ENCODE data around the gene MYO15A.

Gene MYO15A

DNA sequence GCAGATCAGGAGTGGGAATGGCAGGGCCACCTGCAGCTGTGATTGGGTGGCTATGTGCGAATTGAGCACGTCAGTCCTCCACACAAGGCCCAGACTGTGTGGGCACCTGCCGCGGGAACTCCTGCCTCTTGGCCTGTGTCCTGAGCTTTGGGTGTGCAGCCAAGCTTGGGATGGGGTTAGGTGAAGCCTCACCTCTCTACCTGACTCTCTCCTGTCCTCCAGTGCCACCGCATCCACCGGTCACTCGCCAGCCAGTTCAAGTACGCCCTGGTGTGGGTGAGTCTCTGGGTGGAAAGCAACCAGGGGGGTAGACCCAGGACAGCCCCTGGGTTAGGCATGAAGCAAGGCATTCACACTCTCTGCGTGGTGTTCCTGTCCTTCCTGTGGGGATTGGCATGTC, 2.3 kb upstream of the MYO15A start:
- no peak for DNase-seq

DNA sequence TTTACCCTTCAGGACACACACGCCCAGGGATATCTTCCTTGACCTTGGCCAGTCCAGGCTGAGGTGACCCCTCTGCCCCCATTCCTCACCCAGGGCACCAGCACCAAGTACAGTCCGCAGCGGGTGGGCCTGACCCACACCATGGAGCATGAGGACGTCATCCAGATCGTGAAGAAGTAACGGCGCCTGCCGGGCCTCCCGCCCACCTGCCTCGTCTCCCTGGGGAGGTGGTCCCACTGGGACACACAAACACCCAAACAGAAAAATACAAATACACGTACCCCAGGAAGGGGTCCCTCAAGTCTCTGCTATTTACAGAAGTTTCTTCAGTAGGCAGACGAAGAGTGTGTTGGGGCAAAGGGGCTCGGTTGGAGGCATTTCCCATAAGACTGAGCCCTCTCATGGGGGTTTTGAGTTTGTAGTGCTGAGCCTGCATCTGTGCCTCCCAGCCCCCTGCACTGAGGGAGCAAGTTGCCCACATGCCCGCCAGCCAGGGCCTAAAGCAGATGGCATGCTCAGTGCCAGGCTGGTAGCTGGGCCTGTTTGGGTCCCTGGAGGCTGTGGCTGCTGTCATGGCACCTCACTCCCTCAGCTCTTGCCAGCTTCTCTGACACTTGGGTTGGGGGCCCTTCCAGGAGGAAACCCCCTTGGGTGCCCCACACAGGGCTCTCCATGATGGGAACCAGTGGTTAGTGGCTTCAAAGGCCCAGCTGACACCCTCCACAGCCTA, 1.3 kb upstream of the MYO15A start:
- DNase-seq, result no peak

DNA sequence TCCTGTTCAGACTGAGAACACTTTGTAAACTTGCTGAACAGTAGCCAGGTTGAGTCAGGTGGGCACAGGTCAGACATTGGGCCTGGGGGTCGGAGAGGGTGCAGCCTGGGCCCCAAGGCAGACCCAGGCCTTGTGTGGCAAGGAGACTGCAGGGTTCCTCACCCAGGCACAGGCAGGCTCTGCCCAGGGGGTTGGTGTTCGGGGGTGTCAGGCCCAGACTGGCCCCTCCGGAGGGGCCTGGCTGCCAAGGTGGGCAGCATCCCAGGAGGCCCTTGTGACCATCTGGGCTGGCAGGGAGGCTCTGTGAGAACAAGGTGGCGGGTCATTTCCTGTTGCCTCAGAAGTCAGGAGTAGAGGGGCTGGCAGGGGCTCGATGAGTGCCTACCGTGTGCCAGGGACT, 585 bp upstream of the MYO15A start:
- DNase-seq, result no peak

DNA sequence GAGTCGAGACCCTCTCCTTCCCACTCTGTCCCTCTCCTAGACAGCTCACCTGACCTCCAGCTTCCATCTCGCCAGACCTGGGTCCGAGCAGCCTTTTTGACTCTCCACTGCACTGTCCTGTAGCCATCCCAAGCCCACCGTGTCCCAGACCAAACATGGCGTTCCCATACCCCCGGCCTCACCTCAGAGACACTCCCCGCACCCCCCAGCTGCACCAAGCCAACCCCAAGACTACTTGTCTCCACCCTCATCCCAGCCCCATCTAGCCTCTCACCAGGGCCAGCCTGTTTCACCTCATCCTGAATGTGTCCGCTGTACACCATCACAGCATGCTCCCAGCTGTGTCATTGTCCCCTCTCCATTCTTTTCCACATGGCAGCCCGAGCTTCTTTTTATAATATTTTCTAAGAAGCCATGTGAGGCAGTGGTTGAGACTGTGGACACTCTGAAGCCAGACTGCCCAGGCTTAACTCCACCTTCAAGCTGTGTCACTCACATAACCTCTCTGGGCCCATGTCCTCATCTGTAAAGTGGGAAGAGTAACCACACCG, 1.5 kb downstream of the MYO15A start:
- no peak for DNase-seq

DNA sequence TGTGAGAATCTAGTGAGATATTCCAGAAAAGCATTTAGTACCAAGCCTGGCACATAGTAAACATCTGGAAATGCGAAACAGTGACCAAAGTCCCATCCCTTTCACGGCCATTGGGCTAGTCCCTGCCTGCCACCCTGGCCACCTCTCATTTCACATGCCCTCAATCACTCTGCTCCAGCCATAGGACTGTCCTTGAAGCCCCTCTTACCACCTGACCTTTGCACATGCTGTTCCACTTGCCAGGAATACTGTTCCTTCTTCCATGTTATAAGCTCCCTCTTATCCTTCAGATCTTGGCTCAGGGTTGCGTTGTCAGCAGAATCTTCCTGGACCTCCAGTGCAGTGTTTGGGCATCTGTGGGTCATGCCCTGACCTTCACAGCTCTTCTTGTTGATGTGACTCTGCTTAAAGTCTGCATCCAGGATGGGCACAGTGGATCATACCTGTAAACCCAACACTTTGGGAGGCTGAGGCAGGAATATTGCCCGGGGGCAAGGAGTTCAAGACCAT, 2.1 kb downstream of the MYO15A start:
- no peak for DNase-seq

DNA sequence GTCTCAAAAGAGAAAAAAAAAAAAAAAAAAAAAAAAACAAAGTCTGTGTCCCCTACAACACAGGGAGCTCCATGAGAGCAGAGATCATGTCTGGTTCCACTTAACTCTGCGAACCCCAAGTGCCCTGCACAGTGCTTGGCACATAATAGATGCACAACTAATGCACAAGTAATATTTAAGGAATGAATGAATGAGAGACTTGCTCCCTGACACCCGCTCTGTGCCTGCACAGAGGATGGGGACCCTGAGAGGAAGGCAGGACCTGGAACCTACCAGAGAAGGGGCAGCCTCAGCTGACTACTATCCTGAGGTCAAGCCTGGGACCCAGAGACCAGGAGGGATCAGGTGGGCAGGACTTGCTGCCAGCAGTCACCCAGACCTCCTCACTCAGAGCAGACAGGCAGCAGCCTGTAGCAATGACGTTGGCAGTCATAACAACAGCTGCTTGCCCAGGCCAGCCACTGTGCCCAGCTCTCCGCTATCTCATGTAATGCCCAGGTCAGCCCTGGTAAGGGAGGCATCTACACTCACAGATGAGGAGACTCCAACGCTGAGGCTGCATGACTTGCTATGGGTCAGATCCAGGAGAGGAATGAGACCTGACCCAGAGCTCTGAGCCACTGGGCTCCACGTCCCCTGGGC, 2.9 kb downstream of the MYO15A start:
- DNase-seq, result no peak

DNA sequence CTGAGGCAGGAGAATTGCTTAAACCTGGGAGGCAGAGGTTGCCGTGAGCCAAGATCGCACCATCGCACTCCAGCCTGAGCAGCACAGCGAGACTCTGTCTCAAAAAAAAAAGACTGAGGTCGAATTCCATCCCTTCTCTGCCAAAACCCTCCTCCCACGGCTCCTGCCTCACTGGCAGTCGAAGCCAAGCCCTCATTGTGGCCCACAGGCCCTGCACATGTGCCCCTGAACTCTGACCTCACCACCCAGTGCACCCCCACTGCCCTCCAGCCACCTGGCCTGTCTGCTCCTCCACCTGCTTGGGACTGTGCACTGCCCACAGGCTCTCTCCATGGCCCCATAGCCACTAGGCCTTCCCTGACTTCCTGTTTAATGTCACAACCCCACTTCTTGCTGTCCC, 7.0 kb downstream of the MYO15A start:
- DNase-seq, result no peak

DNA sequence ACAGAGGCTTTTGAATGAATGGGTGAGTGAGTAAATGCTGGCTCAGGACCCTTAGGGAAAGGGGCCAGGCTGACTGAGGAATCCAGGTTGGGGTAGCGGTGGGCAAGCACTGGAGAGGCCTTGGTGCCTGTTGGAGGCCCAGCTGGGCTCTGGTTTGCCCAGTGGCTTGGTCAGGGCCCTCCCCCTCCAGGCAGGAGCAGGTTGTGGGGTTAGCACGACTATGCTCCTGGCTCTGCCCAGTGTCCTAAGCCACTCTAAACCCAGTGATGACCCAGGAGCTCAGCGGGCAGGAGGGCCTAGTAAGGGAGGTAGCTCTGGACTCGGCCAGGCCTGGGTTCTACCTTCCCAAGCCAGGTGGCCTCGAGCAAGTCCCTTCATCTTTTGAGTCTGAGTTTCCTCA, 7.5 kb downstream of the MYO15A start:
- DNase-seq, result no peak

DNA sequence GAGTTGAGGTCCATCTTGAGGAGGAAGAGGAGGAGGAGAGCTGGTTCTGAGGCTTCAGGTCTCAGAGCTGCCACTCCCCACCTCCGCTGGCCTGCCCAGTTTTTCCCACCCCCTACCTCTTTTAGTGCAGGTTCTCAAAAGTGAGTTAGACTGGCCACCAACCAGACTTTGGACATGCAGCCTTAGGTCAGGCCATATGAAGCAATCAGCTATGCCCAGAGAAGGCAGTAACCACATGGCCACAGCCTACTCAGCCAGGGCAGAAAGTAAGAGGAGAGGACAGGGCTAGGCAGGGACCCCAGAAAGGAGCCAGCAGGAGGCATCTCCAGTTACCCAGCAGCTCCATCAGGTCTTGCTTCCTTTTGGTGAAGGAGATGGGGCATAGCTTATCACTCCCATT, 9.0 kb downstream of the MYO15A start:
- DNase-seq, result no peak

DNA sequence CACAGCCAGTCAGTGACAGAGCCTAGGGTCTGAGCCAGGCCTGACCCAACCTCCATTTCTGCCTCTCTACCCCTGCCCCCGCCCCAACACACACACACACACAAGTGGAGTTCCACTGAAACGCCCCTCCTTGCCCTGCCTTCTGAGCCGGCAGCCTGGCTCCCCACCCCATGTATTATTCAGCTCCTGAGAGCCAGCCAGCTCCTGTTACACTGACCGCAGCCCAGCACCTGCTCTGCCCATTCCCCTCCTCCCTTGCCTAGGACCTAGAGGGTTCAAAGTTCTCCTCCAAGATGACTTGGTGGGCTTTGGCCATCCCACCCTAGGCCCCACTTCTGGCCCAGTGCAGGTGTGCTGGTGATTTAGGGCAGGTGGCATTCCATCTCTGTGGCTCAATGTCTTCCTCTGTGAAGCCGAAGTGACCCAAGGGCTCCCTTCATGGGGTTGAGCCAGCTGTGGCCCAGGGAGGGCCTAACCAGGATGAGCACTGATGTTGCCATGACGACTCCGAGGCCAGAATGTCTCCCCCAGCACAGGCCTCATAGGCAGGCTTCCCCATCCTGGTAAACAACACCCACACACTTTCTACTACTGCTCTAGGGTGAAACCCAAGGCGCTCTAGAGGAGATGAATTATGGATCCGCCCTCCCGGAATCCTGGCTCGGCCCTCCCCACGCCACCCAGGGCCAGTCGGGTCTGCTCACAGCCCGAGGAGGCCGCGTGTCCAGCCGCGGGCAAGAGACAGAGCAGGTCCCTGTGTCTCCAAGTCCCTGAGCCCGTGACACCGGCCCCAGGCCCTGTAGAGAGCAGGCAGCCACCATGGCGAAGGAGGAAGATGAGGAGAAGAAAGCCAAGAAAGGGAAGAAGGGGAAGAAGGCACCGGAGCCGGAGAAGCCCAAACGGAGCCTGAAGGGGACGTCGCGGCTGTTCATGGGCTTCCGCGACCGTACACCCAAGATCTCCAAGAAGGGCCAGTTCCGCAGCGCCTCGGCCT, 9.7 kb downstream of the MYO15A start:
- no peak for DNase-seq

DNA sequence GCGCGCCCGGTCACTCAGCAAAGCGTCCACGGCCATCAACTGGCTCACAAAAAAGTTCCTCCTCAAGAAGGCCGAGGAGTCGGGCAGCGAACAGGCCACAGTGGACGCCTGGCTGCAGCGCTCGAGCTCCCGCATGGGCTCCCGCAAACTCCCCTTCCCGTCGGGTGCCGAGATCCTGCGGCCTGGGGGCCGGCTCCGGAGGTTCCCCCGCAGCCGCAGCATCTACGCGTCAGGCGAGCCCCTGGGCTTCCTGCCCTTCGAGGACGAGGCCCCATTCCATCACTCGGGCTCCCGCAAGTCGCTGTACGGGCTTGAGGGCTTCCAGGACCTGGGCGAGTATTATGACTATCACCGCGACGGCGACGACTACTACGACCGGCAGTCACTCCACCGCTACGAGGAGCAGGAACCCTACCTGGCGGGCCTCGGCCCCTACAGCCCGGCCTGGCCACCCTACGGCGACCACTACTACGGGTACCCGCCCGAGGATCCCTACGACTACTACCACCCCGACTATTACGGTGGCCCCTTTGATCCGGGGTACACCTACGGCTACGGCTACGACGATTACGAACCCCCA, 10.7 kb downstream of the MYO15A start:
- DNase-seq, result no peak

DNA sequence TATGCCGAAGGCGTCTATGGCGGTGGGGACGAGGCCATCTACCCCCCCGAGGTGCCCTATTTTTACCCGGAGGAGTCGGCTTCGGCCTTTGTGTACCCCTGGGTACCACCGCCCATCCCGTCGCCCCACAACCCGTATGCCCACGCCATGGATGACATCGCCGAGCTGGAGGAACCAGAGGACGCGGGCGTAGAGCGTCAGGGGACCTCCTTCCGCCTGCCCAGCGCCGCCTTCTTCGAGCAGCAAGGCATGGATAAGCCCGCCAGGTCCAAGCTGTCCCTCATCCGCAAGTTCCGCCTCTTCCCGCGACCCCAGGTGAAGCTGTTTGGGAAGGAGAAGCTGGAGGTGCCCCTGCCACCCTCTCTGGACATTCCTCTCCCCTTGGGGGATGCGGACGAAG, 11.4 kb downstream of the MYO15A start:
- DNase-seq, result no peak

DNA sequence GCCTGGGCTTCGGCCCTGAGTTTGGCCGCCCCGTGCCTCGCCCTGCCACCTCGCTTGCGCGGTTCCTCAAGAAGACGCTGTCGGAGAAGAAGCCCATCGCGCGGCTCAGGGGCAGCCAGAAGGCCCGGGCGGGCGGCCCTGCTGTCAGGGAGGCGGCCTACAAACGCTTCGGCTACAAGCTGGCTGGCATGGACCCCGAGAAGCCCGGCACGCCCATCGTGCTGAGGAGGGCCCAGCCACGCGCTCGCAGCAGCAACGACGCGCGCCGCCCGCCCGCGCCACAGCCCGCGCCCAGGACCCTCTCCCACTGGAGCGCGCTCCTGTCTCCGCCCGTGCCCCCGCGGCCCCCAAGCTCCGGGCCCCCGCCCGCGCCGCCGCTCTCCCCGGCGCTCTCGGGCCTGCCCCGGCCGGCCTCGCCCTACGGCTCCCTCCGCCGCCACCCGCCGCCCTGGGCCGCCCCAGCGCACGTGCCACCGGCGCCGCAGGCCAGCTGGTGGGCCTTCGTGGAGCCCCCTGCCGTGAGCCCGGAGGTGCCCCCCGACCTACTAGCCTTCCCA, 12.0 kb downstream of the MYO15A start:
- DNase-seq, result no peak

DNA sequence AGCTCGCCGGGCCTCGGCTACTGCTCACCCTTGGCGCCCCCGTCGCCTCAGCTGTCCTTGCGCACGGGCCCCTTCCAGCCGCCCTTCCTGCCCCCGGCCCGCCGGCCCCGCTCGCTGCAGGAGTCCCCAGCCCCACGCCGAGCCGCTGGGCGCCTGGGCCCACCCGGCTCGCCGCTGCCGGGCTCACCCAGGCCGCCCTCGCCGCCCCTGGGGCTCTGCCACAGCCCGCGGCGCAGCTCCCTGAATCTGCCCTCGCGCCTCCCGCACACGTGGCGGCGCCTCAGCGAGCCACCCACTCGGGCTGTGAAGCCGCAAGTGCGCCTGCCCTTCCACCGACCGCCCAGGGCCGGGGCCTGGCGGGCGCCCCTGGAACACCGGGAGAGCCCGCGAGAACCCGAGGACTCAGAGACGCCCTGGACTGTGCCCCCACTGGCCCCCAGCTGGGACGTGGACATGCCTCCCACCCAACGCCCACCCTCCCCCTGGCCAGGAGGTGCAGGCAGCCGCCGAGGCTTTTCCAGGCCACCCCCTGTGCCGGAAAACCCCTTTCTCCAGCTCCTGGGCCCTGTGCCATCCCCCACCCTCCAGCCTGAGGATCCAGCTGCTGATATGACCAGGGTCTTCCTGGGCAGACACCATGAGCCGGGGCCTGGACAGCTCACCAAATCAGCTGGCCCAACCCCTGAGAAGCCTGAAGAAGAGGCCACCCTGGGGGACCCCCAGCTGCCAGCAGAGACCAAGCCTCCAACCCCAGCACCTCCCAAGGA, 12.8 kb downstream of the MYO15A start:
- DNase-seq, result no peak

DNA sequence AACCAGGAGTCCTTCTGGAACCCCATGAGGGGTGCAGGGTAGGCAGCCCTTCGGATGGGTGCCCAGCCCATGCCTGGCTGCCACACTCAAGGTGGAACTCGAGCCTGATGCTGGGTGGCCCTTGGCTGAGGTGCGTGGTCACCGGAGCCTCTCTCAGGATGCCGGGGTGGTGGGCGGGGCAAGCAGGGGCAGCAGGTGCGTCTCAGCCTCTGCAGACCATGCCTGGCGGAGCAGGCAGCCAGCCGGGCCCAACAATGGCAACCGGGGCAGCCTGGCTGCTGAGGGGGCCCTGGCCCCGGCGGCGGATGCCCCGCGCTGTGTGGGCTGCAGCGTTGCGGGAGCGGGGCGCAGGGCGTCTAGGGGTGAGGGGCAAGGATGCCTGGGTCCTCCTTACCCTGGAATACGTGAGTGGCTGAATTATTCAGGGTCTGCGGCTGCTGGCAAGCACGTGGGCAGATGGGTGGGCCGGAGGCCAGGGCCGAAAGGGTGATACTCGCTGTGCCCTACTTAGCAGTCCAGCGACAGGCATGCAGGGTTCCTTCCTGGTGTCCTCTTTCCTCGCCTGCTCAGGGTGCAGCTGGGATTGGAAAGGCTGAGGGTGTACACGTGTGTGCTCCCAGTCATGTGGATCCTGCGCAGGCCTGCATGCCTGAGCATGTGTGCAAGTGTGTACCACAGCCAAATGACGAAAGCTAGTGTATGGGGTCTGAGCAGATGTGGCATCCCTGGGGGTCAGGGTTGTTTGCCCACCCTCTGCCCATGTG, 14.6 kb downstream of the MYO15A start:
- DNase-seq, result no peak

DNA sequence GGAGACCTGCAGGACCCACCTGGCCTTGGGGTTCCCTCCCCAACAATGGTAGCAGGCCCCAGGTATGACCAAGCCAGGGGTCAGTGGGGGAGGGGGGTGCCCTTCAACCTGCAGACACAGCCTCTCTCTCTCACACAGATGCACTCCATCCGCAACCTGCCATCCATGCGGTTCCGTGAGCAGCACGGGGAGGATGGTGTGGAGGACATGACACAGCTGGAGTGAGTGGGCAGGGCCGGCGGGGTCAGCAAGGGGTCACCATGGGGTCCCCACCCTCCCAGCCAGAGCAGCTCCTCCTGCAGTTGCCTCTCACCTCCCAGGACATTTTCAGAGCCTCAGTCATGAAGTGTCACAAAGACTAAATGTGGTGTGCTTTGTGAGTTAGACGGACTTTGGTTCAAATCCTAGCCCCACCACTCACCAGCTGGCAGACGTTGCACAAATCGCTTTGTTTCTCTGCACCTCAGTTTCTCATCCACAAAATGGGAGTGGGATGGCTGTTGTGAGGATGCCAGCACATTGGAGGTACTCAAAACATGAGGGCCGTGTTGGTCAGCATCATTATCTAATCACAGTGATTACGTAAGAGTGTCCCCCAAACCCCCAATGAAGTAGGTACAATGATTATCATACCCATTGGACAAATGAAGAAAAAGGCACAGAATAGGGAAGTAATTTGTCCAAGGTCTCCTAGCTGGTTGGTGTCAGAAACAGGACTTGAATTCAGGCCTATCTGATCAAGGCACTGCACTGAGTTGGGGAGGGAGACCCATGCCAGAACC, 16.0 kb downstream of the MYO15A start:
- no peak for DNase-seq

DNA sequence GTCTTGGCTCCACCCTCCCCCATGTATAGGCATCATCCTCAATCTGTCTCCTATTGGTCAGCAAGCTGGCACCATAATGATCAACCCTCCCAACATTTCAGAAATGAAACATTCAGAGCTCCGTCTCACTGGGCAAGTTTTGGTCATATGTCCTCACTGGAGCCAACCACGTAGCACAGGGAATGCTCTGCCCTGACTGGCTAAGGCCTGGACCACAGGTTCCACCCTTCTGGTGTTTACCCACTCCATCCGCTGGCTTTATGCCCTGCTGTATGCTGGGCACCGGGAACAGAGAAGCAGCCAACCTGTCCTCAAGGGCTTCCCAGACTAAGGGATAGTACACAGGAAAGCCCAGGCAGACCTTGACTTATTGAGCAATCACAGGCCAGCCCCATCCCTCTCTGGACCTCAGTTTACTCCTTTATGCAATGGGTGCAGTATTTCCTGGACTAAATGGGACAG, 20.5 kb downstream of the MYO15A start:
- DNase-seq, result no peak

DNA sequence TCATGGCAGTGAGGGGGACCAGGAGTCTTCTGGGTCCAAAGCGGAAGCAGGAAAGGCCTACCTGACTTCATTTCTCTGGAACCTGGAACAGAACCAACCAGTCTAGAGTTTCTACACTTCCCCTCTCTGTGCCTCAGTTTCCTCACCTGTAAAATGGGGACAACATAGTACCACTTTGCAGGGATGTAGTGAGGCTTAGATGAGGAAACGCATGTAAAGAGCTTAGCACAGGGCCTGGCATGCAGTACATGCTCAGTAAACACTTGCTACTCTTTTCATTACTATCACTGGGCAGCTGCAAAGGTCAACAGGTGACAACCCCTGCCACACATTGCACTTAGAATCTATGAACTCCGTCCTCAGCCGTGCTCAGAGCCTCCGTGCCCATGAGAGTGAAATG, 24.2 kb downstream of the MYO15A start:
- DNase-seq, result no peak

DNA sequence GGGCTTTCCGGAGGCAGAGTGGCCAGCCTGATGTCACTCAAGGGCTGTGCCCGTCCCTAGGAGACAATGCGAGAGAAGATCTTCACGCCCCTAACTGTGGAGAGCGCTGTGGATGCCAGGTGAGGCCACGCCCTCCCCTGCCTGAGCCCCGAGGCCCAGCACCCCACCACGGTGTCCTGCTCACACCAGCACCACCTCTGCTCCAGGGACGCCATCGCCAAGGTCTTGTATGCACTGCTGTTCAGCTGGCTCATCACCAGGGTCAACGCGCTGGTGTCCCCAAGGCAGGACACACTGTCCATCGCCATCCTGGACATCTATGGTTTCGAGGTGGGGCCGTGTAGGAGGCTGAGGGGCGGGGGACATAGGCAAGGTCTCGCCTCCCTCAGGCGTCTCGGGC, 27.8 kb downstream of the MYO15A start:
- DNase-seq, result no peak

Measured in central memory CD4-positive, alpha-beta T cell (primary cell).